ENCODE results near the gene SCYL1. TPM values are rescaled to one million over a fixed set of nuclear protein-coding genes. Genes with fewer than 3 reads are reported as not detected.

Gene SCYL1
- total RNA-seq, 1 experiment from 2014 or later: 34.5 TPM

GRCh38 chr11:65581928-65582327 lies 57.0 kb downstream of the SCYL1 start:
- DNase-seq (ENCODE audit: low spot score): no peak

GRCh38 chr11:65583589-65583988 lies 58.7 kb downstream of the SCYL1 start:
- no peak for DNase-seq (ENCODE audit: low spot score)

- DNase-seq (ENCODE audit: low spot score): no peak
These were observed 59.2 kb downstream of the SCYL1 start for GRCh38 chr11:65584106-65584505.

GRCh38 chr11:65584723-65585171 lies 59.9 kb downstream of the SCYL1 start:
- DNase-seq (ENCODE audit: low spot score): no peak

- no peak for DNase-seq (ENCODE audit: low spot score)
These were observed 60.7 kb downstream of the SCYL1 start for GRCh38 chr11:65585396-65586246.

GRCh38 chr11:65586247-65586630 lies 61.4 kb downstream of the SCYL1 start:
- DNase-seq (ENCODE audit: low spot score): no peak

GRCh38 chr11:65586676-65587075 lies 61.8 kb downstream of the SCYL1 start:
- no peak for DNase-seq (ENCODE audit: low spot score)

Other genes with a start within 250 kb of the SCYL1 start
- gene CDC42EP2, start 210.2 kb upstream of the SCYL1 start, total RNA-seq (2014; rRNA removed; shearing (Covaris generic)): 1.9 and 2.5 TPM in 2 replicates
- gene DPF2, start 191.2 kb upstream of the SCYL1 start, total RNA-seq (2014; rRNA removed; shearing (Covaris generic)): 29.0 and 29.2 TPM in 2 replicates
- gene TIGD3, start 170.3 kb upstream of the SCYL1 start, total RNA-seq (2014; rRNA removed; shearing (Covaris generic)): 1.1 and 1.6 TPM in 2 replicates
- gene SLC25A45, start 142.4 kb upstream of the SCYL1 start, total RNA-seq (2014; rRNA removed; shearing (Covaris generic)): 0.10 and 0.91 TPM in 2 replicates
- gene FRMD8, start 138.4 kb upstream of the SCYL1 start, total RNA-seq (2014; rRNA removed; shearing (Covaris generic)): 16.3 and 37.3 TPM in 2 replicates
- 2.9 and 3.4 TPM in 2 replicates for gene NEAT1, start 102.3 kb upstream of the SCYL1 start, total RNA-seq (2014; rRNA removed; shearing (Covaris generic))
- gene MALAT1, start 26.0 kb upstream of the SCYL1 start, total RNA-seq (2014; rRNA removed; shearing (Covaris generic)): 168 and 177 TPM in 2 replicates
- 4.2 and 6.3 TPM in 2 replicates for gene LTBP3, start 33.3 kb downstream of the SCYL1 start, total RNA-seq (2014; rRNA removed; shearing (Covaris generic))
- gene ZNRD2, start 45.4 kb downstream of the SCYL1 start, total RNA-seq (2014; rRNA removed; shearing (Covaris generic)): 73.8 and 80.1 TPM in 2 replicates
- gene FAM89B, start 47.5 kb downstream of the SCYL1 start, total RNA-seq (2014; rRNA removed; shearing (Covaris generic)): 27.5 and 43.1 TPM in 2 replicates
- gene EHBP1L1, start 51.0 kb downstream of the SCYL1 start, total RNA-seq (2014; rRNA removed; shearing (Covaris generic)): 27.9 and 40.0 TPM in 2 replicates
- gene KCNK7, start 70.7 kb downstream of the SCYL1 start, total RNA-seq (2014; rRNA removed; shearing (Covaris generic)): not detected in 2 replicates
- gene MAP3K11, start 89.1 kb downstream of the SCYL1 start, total RNA-seq (2014; rRNA removed; shearing (Covaris generic)): 7.4 and 9.1 TPM in 2 replicates
- gene PCNX3, start 90.7 kb downstream of the SCYL1 start, total RNA-seq (2014; rRNA removed; shearing (Covaris generic)): 11.7 TPM in 2 replicates
- gene SIPA1, start 113.0 kb downstream of the SCYL1 start, total RNA-seq (2014; rRNA removed; shearing (Covaris generic)): 11.3 and 18.4 TPM in 2 replicates
- 26.3 and 48.1 TPM in 2 replicates for gene RELA, start 137.8 kb downstream of the SCYL1 start, total RNA-seq (2014; rRNA removed; shearing (Covaris generic))
- gene KAT5, start 187.2 kb downstream of the SCYL1 start, total RNA-seq (2014; rRNA removed; shearing (Covaris generic)): 39.1 and 45.1 TPM in 2 replicates
- gene RNASEH2C, start 195.7 kb downstream of the SCYL1 start, total RNA-seq (2014; rRNA removed; shearing (Covaris generic)): 24.2 and 36.1 TPM in 2 replicates